H1 (cell line): ENCODE data around the gene MAPK4. TPM values are rescaled to one million over a fixed set of nuclear protein-coding genes. Genes with fewer than 3 reads are reported as not detected.

Experiments
- CTCF ChIA-PET: fragments of 300-600 bp; sonication (Branson Sonifier 250); formaldehyde crosslinking; loops from one replicate; lab custom pipeline; 2021; ENCODE audit not compliant: partially characterized antibody; lab: Charles Lee
- POLR2A ChIA-PET: fragments of 300-600 bp; sonication (Branson Sonifier 250); formaldehyde crosslinking; loops from one replicate; lab custom pipeline; 2021; ENCODE audit warnings: inconsistent platforms; ENCODE audit not compliant: partially characterized antibody; lab: Charles Lee
- DNase-seq, 2 experiments: peaks; one replicate each; pipeline versions ENCODE4 v3.0.0 to v3.0.0-alpha.2; 2010 to 2022; ENCODE audit warnings: low spot score in 2 of 2, low read depth in 1 of 2, mixed read lengths in 1 of 2
- FAIRE-seq: peaks from 2 replicates; lab custom pipeline; 2011; peaks lifted over from hg19 to GRCh38; lab: Jason Lieb, UNC
- H2AFZ ChIP-seq: 2 replicates; pipeline ENCODE4 v1.8.1; 2012; ENCODE audit warnings: low read length, inconsistent platforms
- H2AK5ac ChIP-seq: 2 replicates; pipeline ENCODE4 v1.6.1; 2013; ENCODE audit warnings: low read depth, low read length
- H2BK120ac ChIP-seq: replicated peaks from 2 replicates; pipeline ENCODE3; 2013; ENCODE audit warnings: low read depth, low read length, inconsistent platforms
- H2BK12ac ChIP-seq: 2 replicates; pipeline ENCODE4 v1.6.1; 2013; ENCODE audit warnings: low read depth, low read length
- H2BK15ac ChIP-seq: 2 replicates; pipeline ENCODE4 v1.6.1; 2013; ENCODE audit warnings: low read length
- H2BK20ac ChIP-seq: 2 replicates; pipeline ENCODE4 v1.6.1; 2013; ENCODE audit warnings: low read length
- H2BK5ac ChIP-seq: 2 replicates; pipeline ENCODE4 v1.6.1; 2013; ENCODE audit warnings: low read depth, low read length
- H3K14ac ChIP-seq: 2 replicates; pipeline ENCODE4 v1.6.1; 2013; ENCODE audit warnings: inconsistent platforms; ENCODE audit not compliant: insufficient read length
- H3K18ac ChIP-seq: 2 replicates; pipeline ENCODE4 v1.6.1; 2013; ENCODE audit warnings: low read length; ENCODE audit errors: extremely low read depth
- H3K23ac ChIP-seq: 2 replicates; pipeline ENCODE4 v1.6.1; 2013; ENCODE audit warnings: inconsistent platforms; ENCODE audit not compliant: insufficient read length
- H3K23me2 ChIP-seq: 2 replicates; pipeline ENCODE4 v1.6.1; 2013; ENCODE audit warnings: low read depth, low read length
- H3K27ac ChIP-seq: 2 replicates; pipeline ENCODE4 v1.6.1; 2011; ENCODE audit warnings: low read depth, low read length, inconsistent platforms
- H3K27me3 ChIP-seq, 4 experiments: replicated peaks in 1 of 4; 1 replicate in 1 of 4; 2 replicates in 3 of 4; pipeline versions ENCODE4 v1.6.1 to v1.8.1; 2011 to 2013; ENCODE audit warnings: low read length in 3 of 4, mild to moderate bottlenecking in 3 of 4, inconsistent platforms in 2 of 4, mixed read lengths in 2 of 4, moderate library complexity in 1 of 4; ENCODE audit not compliant: control insufficient read depth in 3 of 4, insufficient read depth in 3 of 4; ENCODE audit errors: extremely low read depth in 1 of 4
- H3K36me3 ChIP-seq, 4 experiments: 2 replicates each; pipeline versions ENCODE4 v1.6.1 to v1.8.1; 2011 to 2013; ENCODE audit warnings: mild to moderate bottlenecking in 4 of 4, low read length in 3 of 4, moderate library complexity in 2 of 4, control low read depth in 1 of 4, inconsistent platforms in 1 of 4; ENCODE audit not compliant: insufficient read depth in 4 of 4, control insufficient read depth in 2 of 4
- H3K4ac ChIP-seq: replicated peaks from 2 replicates; pipeline ENCODE3; 2013; ENCODE audit warnings: low read length, low read depth, mixed read lengths, inconsistent platforms; ENCODE audit not compliant: insufficient read length
- H3K4me1 ChIP-seq, 4 experiments: replicated peaks in 1 of 4; 1 replicate in 1 of 4; 2 replicates in 3 of 4; pipeline versions ENCODE4 v1.6.1 to v1.8.1; 2011 to 2013; ENCODE audit warnings: low read length in 3 of 4, inconsistent platforms in 2 of 4, mixed read lengths in 1 of 4; ENCODE audit not compliant: insufficient read depth in 4 of 4, control insufficient read depth in 3 of 4
- H3K4me2 ChIP-seq, 2 experiments: 2 replicates each; pipeline versions ENCODE4 v1.6.1 to v1.8.1; 2011 to 2013; ENCODE audit warnings: low read depth in 2 of 2, low read length in 2 of 2, control low read depth in 1 of 2, inconsistent platforms in 1 of 2, mild to moderate bottlenecking in 1 of 2; ENCODE audit not compliant: insufficient read depth in 1 of 2
- H3K4me3 ChIP-seq, 4 experiments: fragments of 200-600, 300-600 bp in 1 of 4; sonication (generic), shearing (Covaris generic), sonication (Bioruptor Twin) in 1 of 4; 2 replicates each; pipeline versions ENCODE4 v1.5.1 to v1.8.1; 2011 to 2016; ENCODE audit warnings: low read length in 4 of 4, low read depth in 3 of 4, control low read depth in 2 of 4, inconsistent platforms in 2 of 4, mild to moderate bottlenecking in 2 of 4, mixed read lengths in 1 of 4, moderate library complexity in 1 of 4; ENCODE audit not compliant: insufficient read depth in 2 of 4; ENCODE audit errors: extremely low read depth in 1 of 4
- H3K56ac ChIP-seq: replicated peaks from 2 replicates; pipeline ENCODE3; 2013; ENCODE audit warnings: low read depth, mild to moderate bottlenecking, mixed read lengths, low read length, inconsistent platforms; ENCODE audit not compliant: insufficient read length
- H3K79me1 ChIP-seq: 2 replicates; pipeline ENCODE4 v1.6.1; 2013; ENCODE audit warnings: low read depth, low read length, control low read depth
- H3K79me2 ChIP-seq, 2 experiments: 2 replicates each; pipeline versions ENCODE4 v1.6.1 to v1.8.1; 2012 to 2013; ENCODE audit warnings: low read length in 2 of 2, mild to moderate bottlenecking in 2 of 2, inconsistent platforms in 1 of 2; ENCODE audit not compliant: insufficient read depth in 2 of 2, control insufficient read depth in 1 of 2
- H3K9ac ChIP-seq, 4 experiments: replicated peaks in 1 of 4; 1 replicate in 1 of 4; 2 replicates in 3 of 4; pipeline versions ENCODE4 v1.6.1 to v1.8.1; 2011 to 2013; ENCODE audit warnings: low read depth in 3 of 4, low read length in 3 of 4, control low read depth in 2 of 4, mild to moderate bottlenecking in 2 of 4, moderate library complexity in 2 of 4, inconsistent platforms in 1 of 4; ENCODE audit errors: extremely low read depth in 1 of 4
- H3K9me3 ChIP-seq, 2 experiments: 2 replicates each; pipeline versions ENCODE4 v1.6.1 to v1.8.1; 2012 to 2013; ENCODE audit warnings: mild to moderate bottlenecking in 2 of 2, moderate library complexity in 2 of 2, control low read depth in 1 of 2, inconsistent platforms in 1 of 2, low read depth in 1 of 2, low read length in 1 of 2, mixed read lengths in 1 of 2; ENCODE audit not compliant: insufficient read depth in 2 of 2
- H4K20me1 ChIP-seq, 2 experiments: replicated peaks in 1 of 2; 2 replicates each; pipeline versions ENCODE3 to v1.8.1; 2011 to 2013; ENCODE audit warnings: inconsistent platforms in 2 of 2, low read length in 2 of 2, mild to moderate bottlenecking in 1 of 2; ENCODE audit not compliant: insufficient read depth in 2 of 2, control insufficient read depth in 1 of 2
- H4K5ac ChIP-seq: 2 replicates; pipeline ENCODE4 v1.6.1; 2013; ENCODE audit warnings: low read length, low read depth, mixed read lengths, inconsistent platforms; ENCODE audit not compliant: insufficient read length
- H4K8ac ChIP-seq: 2 replicates; pipeline ENCODE4 v1.8.0; 2013; ENCODE audit warnings: mild to moderate bottlenecking, moderate library complexity, low read length, inconsistent platforms; ENCODE audit not compliant: insufficient read depth; ENCODE audit errors: extremely low read depth
- H4K91ac ChIP-seq: replicated peaks from 2 replicates; pipeline ENCODE3; 2013; ENCODE audit warnings: low read length, mixed read lengths, inconsistent platforms; ENCODE audit not compliant: insufficient read length
- ASH2L ChIP-seq: fragments of 200-600, 300-600 bp; sonication (generic); IDR thresholded peaks from one replicate; pipeline ENCODE4 v1.7.1; 2017; ENCODE audit warnings: low read length
- CBX8 ChIP-seq: fragments of 300-800, 300-1000 bp; sonication (generic); IDR thresholded peaks from 2 replicates; pipeline ENCODE4 v1.7.1; 2016; ENCODE audit warnings: low read depth, low read length, borderline replicate concordance
- CTCF ChIP-seq, 3 experiments: IDR thresholded peaks; 1 replicate in 2 of 3; 2 replicates in 1 of 3; pipeline versions ENCODE4 v1.5.1 to v1.6.1; 2011; ENCODE audit warnings: low read length in 3 of 3, mild to moderate bottlenecking in 3 of 3, inconsistent platforms in 2 of 3, low read depth in 1 of 3, moderate library complexity in 1 of 3; ENCODE audit not compliant: insufficient read depth in 1 of 3; ENCODE audit errors: control extremely low read depth in 1 of 3
- RAD21 ChIP-seq, 2 experiments: IDR thresholded peaks in 1 of 2; conservative IDR thresholded peaks in 1 of 2; 2 replicates each; pipeline ENCODE4 v1.6.1; 2011; ENCODE audit warnings: low read depth in 2 of 2, low read length in 2 of 2, improper control_type of control experiment in 1 of 2, inconsistent platforms in 1 of 2, mild to moderate bottlenecking in 1 of 2, moderate library complexity in 1 of 2
- RNF2 ChIP-seq: fragments of 200-900, 300-1000 bp; sonication (generic); IDR thresholded peaks from 2 replicates; pipeline ENCODE4 v1.7.1; 2016; ENCODE audit warnings: borderline replicate concordance, low read depth, mild to moderate bottlenecking, antibody characterized with exemption, low read length; ENCODE audit not compliant: poor library complexity, severe bottlenecking; ENCODE audit errors: missing control alignments
- whole genome bisulfite sequencing, 2 experiments: shearing (Covaris generic) in 1 of 2; methylation state at CpG; one replicate each; pipeline versions ENCODE4 v1.1.6 to v1.1.7; 2013 to 2015; ENCODE audit warnings: low lambda C conversion rate in 2 of 2, mixed read lengths in 2 of 2, inconsistent platforms in 1 of 2, low coverage in 1 of 2, missing lambda C conversion rate in 1 of 2; ENCODE audit not compliant: insufficient replicate concordance in 2 of 2, insufficient coverage in 1 of 2, insufficient read length in 1 of 2; ENCODE audit errors: extremely low coverage in 1 of 2, missing lambda C conversion rate in 1 of 2; 5-methylcytosine and 5-hydroxymethylcytosine counted together
- polyA plus RNA-seq, 7 experiments: library from polyadenylated mRNA; depleted of rRNA in 3 of 7; stranded (reverse) in 5 of 7; unstranded in 2 of 7; fragments of >200 nt in 5 of 7; fragments of 200-250 nt in 2 of 7; gene quantifications; 1 replicate in 5 of 7; 2 replicates in 1 of 7; 4 replicates in 1 of 7; pipeline versions ENCODE4 v1.2.1 to v1.2.3, GENCODE V29; 2011 to 2013; ENCODE audit warnings: missing spikeins in 2 of 7, mixed read lengths in 2 of 7
- total RNA-seq: library from RNA; stranded (reverse); fragmentation: NEBNext Ultra II Directional; extraction: Animal tissue kit (Norgen Biotek cat#: 25700); gene quantifications from 2 replicates; pipeline ENCODE4 v1.2.1, GENCODE V29; 2021

Gene MAPK4
- total and polyA plus RNA-seq, 2 of the 8 experiments (the other 6 are each of a cell fraction or from before 2014, with no cell fraction given), result 3.2 to 3.7 TPM

DNA sequence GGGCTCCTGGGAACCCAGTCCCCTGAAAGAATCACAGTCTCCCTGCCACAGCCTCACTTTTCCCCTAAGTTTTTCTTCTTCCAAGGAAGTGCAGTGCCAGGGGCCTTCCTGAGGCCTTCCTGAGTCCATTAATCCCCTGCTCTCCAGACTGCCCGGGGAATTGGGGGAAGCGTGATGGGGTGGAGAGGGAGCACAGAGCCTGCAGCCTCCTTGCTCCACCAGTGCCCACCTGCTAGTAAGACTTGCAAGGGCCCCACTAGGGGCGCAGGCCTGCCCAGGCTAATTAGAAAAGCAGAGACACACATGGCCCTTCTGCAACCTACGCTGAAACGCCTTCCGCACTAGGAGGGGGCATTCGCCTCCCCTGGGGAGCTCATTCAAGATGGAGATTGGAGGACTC is 149.3 kb downstream of the MAPK4 start:
- Histone ChIP-seq H3K9me3 (no peaks in the 10 kb centered on the region), H2BK20ac (no peak overlapping the region), H4K8ac (no peak overlapping the region), H4K91ac (no peak overlapping the region), H2BK15ac (no peak overlapping the region), H4K5ac (no peak overlapping the region), H3K56ac (no peak overlapping the region), H3K4me3 (no peak overlapping the region), H2BK120ac (no peak overlapping the region), H3K79me1 (no peaks in the 10 kb centered on the region), H2AK5ac (no peak overlapping the region), H3K4me2 (no peak overlapping the region), H3K27ac (no peak overlapping the region), H3K36me3 (no peaks in the 10 kb centered on the region), H3K23ac (no peak overlapping the region), H2BK12ac (no peak overlapping the region), H3K4me1 (peaks cover 0 to 6% (median 1%) of the 10 kb centered on the region in 4 experiments; a peak in 3 of 7 replicates), H2AFZ (no peak overlapping the region), H3K79me2 (no peaks in the 10 kb centered on the region), H2BK5ac (no peak overlapping the region), H3K18ac (no peak overlapping the region), H4K20me1 (no peaks in the 10 kb centered on the region), H3K9ac (no peak overlapping the region), H3K14ac (no peak overlapping the region), H3K27me3 (no peaks in the 10 kb centered on the region), H3K23me2 (no peaks in the 10 kb centered on the region), H3K4ac (no peak overlapping the region)
- 68% methylated on average over 7 of the region's 7 CpGs; no CpG with 5 or more reads in 1 of the 2 experiments for WGBS, 2 experiments
- FAIRE-seq, result no peak
- ChIA-PET POLR2A (no interaction called here), CTCF (interaction anchor here (0.7 to 3.1 kb wide), 9 partner anchors 9 to 52 kb away, joined by 3 to 20 read pairs (median 5); no protein-coding TSS in a partner anchor)
- DNase-seq, result no peak
- no peak for TF ChIP-seq ASH2L
- TF ChIP-seq CTCF (IDR thresholded peaks at IDR 0.05; ENCODE audit: control extremely low read depth in 1 of 3, insufficient read depth in 1 of 3, low read depth in 1 of 3, low read length in 3 of 3), result peak; percentile 9 to 34 (median 23); a peak in 2 of 4 replicates
- TF ChIP-seq CBX8, result no peak
- 0 out of 4 replicates have a peak, but pooled peaks of 1 of the 2 experiments have one; percentile 1 for TF ChIP-seq RAD21 (IDR thresholded peaks at IDR 0.05 in 1 of 2, conservative IDR thresholded peaks at IDR 0.05 in 1 of 2; ENCODE audit: low read depth in 2 of 2, low read length in 2 of 2)
- no peak for TF ChIP-seq RNF2
